Epithelial cell of proximal tubule (primary cell): ENCODE measurements around the gene GNPDA2. TPM values are rescaled to one million over a fixed set of nuclear protein-coding genes. Genes with fewer than 3 reads are reported as not detected.
A peak's percentile ranks its signal among the peaks of the same experiment; 100 is the strongest.

Experiments used
- DNase-seq: peaks from one replicate; pipeline ENCODE4 v3.0.0-alpha.2; 2011; ENCODE audit warnings: low read depth
- H3K4me3 ChIP-seq: 2 replicates; pipeline ENCODE4 v1.5.1; 2011; ENCODE audit warnings: low read depth, mild to moderate bottlenecking, low read length
- CTCF ChIP-seq: conservative IDR thresholded peaks from 2 replicates; pipeline ENCODE4 v1.5.1; 2012; ENCODE audit warnings: low read depth, mild to moderate bottlenecking, low read length
- total RNA-seq: library from RNA; depleted of rRNA; stranded (reverse); fragments of >200 nt; gene quantifications from 2 replicates; pipeline ENCODE4 v1.2.3, GENCODE V29; 2015

Gene GNPDA2
- total RNA-seq, 1 donor from 2014 or later, result 8.5 TPM

- peak; percentile 11 for TF ChIP-seq CTCF
- DNase-seq, result no peak
- no peak overlapping the region for H3K4me3 ChIP-seq
These were observed 51.9 kb downstream of the GNPDA2 start for GRCh38 chr4:44674471-44674870.

DNA sequence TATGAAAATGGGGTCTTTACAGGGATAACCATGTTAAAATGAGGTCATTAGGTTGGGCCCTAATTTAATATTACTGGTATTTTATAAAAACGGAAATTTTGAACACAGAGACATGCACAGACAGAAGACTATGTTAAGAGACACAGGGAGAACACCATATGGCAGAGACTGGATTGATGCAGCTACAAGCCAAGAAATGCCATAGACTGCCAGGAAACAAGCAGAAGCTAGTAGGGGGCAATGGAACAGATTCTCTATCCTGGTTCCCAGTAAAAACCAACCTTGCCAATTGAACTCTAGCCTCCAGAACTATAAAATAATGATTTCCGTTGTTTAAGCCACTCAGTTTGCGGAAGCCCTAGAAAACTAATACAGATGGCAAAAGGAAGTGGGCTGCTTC is 54.7 kb downstream of the GNPDA2 start:
- DNase-seq, result no peak
- no peak for TF ChIP-seq CTCF
- H3K4me3 ChIP-seq, result no peak overlapping the region

GRCh38 chr4:44670506-44671199 is 55.7 kb downstream of the GNPDA2 start:
- DNase-seq, result no peak
- TF ChIP-seq CTCF, result no peak
- no peak overlapping the region for H3K4me3 ChIP-seq

DNA sequence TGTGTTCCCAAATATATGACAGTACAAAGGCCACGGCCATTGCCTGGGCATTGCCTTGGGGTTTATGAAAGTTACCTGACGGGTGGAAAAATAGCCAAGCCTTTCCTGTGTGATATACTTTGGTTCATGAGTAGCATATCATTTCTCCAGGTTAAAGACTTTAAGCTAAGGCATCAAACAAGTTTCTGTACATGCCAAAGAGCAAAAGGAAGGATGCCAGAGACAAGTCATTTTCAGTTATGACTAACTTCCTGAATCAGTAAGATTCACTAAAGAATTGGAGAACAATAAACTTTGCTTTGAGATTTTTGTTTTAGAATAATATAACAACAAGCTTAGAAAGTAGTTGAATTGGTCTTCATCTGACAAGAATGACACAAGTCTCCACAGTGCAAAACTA is 57.8 kb downstream of the GNPDA2 start:
- DNase-seq, result no peak
- no peak for TF ChIP-seq CTCF
- no peak overlapping the region for H3K4me3 ChIP-seq

GRCh38 chr4:44663539-44664263 is 62.7 kb downstream of the GNPDA2 start:
- no peak for TF ChIP-seq CTCF

GRCh38 chr4:44662623-44663005 is 63.7 kb downstream of the GNPDA2 start:
- TF ChIP-seq CTCF, result no peak
- no peak for DNase-seq
- no peak overlapping the region for H3K4me3 ChIP-seq

More at GRCh38 chr4:44663539-44664263, 62.7 kb downstream of the GNPDA2 start:
- no peak overlapping the region for H3K4me3 ChIP-seq
- DNase-seq, result no peak
